Lung (tissue), 12 donors: ENCODE measurements around the gene TRIB2. TPM values are rescaled to one million over a fixed set of nuclear protein-coding genes. Genes with fewer than 3 reads are reported as not detected.

ENCODE experiments used
- ATAC-seq: fragments of 200-7000 bp; cut with Tn5 transposase; one replicate; pipeline ENCODE4 v1.9.1; 2020; ENCODE audit warnings: moderate number of reproducible peaks; ENCODE audit not compliant: insufficient read depth, low FRiP score
- DNase-seq, 3 donors: peaks; one replicate each; pipeline ENCODE4 v3.0.0-alpha.2; 2013 to 2017
- H3K27ac ChIP-seq, 2 donors: one replicate each; pipeline ENCODE4 v1.5.1; 2013; ENCODE audit warnings: mild to moderate bottlenecking in 2 of 2, moderate library complexity in 2 of 2, control low read depth in 1 of 2, inconsistent platforms in 1 of 2, low read depth in 1 of 2, low read length in 1 of 2
- H3K27me3 ChIP-seq, 3 donors: one replicate each; pipeline ENCODE4 v1.5.1; 2013; ENCODE audit warnings: low read length in 2 of 3; ENCODE audit not compliant: control insufficient read depth in 3 of 3, insufficient read depth in 3 of 3
- H3K36me3 ChIP-seq, 4 donors: one replicate each; pipeline ENCODE4 v1.5.1; 2013; ENCODE audit warnings: low read length in 4 of 4, mild to moderate bottlenecking in 1 of 4, moderate library complexity in 1 of 4; ENCODE audit not compliant: control insufficient read depth in 4 of 4, insufficient read depth in 4 of 4
- H3K4me1 ChIP-seq, 5 donors: one replicate each; pipeline ENCODE4 v1.5.1; 2013; ENCODE audit warnings: low read length in 5 of 5, mild to moderate bottlenecking in 2 of 5, moderate library complexity in 1 of 5; ENCODE audit not compliant: control insufficient read depth in 5 of 5, insufficient read depth in 5 of 5
- H3K4me3 ChIP-seq: one replicate; pipeline ENCODE4 v1.5.1; 2013; ENCODE audit warnings: mild to moderate bottlenecking, control low read depth, moderate library complexity
- H3K9ac ChIP-seq, 2 donors: one replicate each; pipeline ENCODE4 v1.5.1; 2013; ENCODE audit warnings: low read length in 2 of 2, control low read depth in 1 of 2; ENCODE audit not compliant: insufficient read depth in 1 of 2
- H3K9me3 ChIP-seq, 4 donors: one replicate each; pipeline ENCODE4 v1.5.1; 2013; ENCODE audit warnings: low read length in 3 of 4, mild to moderate bottlenecking in 1 of 4, moderate library complexity in 1 of 4; ENCODE audit not compliant: control insufficient read depth in 4 of 4, insufficient read depth in 3 of 4
- CTCF ChIP-seq: IDR thresholded peaks from 2 replicates; pipeline ENCODE4 v1.5.1; 2012; ENCODE audit warnings: mild to moderate bottlenecking; ENCODE audit errors: control extremely low read depth, extremely low read depth
- WGBS, 2 donors: extraction: QIAGEN DNeasy Blood & Tissue Kit; methylation state at CpG; one replicate each; pipeline ENCODE4 v1.1.7; 2013; 5-methylcytosine and 5-hydroxymethylcytosine counted together
- polyA plus RNA-seq, 2 donors: library from polyadenylated mRNA; stranded (reverse); fragments of 200-250 nt; gene quantifications; one replicate each; pipeline ENCODE4 v1.2.1, GENCODE V29; 2013
- total RNA-seq, 2 donors: library from RNA; depleted of rRNA in 1 of 2; stranded (reverse); fragments of >200 nt in 1 of 2; gene quantifications; one replicate each; pipeline ENCODE4 v1.2.1, GENCODE V29; 2014 to 2021
- donor health status: control.
- donor health status: control.
- donor health status: Bipolar disorder and iron deficiency.
- donor health status: healthy.
- donor health status: DM: yes; HTN: yes; CAD: no.

TRIB2 gene
- total and polyA plus RNA-seq, 4 donors = 21.3 to 83.6 (median 38.5) TPM

DNA sequence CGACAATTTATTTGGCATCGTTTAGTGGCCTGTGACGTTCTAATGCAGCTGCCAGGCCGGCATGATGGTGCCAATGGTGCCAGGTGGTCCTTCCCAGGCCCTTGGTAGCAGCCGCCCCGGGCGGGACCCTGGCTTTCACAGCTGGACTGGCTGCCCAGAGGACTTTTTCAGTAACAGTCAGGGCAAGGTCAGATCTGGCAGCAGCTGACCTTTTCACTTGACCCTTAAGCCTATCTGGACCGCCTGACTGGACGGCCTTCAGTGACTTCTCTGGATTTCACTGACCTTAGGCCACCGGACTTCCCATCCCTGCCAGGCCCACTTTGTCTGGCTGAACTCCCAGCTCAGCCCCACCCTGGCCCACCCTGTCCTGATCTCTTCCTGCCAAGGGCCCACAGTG, 15.9 kb downstream of the TRIB2 start:
- Histone ChIP-seq H3K27me3 (no peaks in the 10 kb centered on the region), H3K36me3 (peaks cover 0 to 28% (median 24%) of the 10 kb centered on the region in 4 donors), H3K4me1 (peaks cover 0 to 45% (median 0%) of the 10 kb centered on the region in 5 donors), H3K27ac (peak overlapping the region; percentile 29 to 47), H3K9ac (no peak overlapping the region), H3K4me3 (no peak overlapping the region), H3K9me3 (no peaks in the 10 kb centered on the region)
- no peak for ATAC-seq
- WGBS, 2 donors = 60 to 77% methylated on average over 10 of the region's 10 CpGs
- no peak for TF ChIP-seq CTCF
- DNase-seq = no peak

DNA sequence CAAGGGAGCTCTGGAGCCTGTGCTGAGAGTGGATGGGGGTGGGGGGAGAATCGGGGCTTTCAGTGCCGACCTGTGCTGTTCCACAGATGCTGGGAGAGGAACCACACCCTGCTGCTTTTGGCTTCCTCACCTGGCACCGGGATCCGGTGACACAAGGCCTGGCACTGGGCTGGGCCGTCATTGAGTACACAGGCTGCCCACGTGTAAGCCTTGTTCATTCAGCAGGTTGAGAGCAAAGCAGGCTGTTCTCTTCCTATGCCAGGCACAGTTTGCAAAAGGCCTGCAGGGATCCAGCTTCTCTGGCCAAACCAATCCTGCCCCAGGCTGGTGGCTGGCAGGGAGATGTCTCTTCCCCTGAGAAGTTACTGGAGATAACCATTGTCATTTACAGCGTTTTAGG, 17.1 kb downstream of the TRIB2 start:
- Histone ChIP-seq H3K4me1 (peaks cover 0 to 38% (median 0%) of the 10 kb centered on the region in 5 donors), H3K9me3 (no peaks in the 10 kb centered on the region), H3K9ac (no peak overlapping the region), H3K4me3 (no peak overlapping the region), H3K36me3 (peaks cover 0 to 26% (median 19%) of the 10 kb centered on the region in 4 donors), H3K27me3 (no peaks in the 10 kb centered on the region), H3K27ac (peak overlapping the region; percentile 3 to 11)
- ATAC-seq (no peak), DNase-seq (no peak)
- TF ChIP-seq CTCF = no peak
- 44 to 62% methylated on average over 7 of the region's 7 CpGs for WGBS, 2 donors

DNA sequence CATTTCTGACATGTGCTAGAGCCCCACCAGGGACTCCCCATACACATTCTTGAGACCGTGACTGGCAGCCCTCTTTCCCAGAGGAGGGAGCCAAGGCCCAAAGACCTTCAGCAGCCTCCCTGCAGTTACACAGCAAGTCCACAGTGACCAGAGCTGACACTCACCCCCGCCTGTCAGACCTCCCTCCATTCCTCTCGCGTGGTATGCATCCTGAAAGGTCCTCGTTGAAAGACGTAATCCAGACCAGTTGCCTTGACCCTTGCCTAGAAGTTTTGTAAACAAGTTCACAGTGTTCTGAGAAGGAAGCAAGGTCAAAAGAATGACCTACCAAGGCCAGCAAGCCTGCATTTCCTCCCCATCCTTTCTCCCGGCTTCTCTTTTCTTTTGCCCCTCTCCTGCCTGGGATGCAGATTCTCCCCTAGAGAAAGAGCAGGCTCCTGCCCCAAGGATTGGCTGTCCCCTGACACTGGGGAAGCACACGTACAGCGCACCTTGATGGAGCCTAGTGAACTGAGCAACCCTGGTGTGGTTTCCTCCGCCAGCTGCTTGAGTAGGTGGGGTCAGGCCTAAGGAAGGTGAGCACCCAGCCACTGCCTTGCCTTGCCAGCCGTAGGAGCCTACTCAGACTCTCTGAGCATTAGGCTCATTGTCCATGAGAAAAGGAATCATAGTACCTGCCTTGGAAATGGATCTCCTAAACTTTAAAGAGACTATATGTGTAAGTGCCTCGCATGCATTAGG, 18.3 kb downstream of the TRIB2 start:
- WGBS, 2 donors = 77 to 84% methylated on average over 12 of the region's 12 CpGs
- DNase-seq (no peak), ATAC-seq (no peak)
- Histone ChIP-seq H3K4me1 (peaks cover 0 to 35% (median 0%) of the 10 kb centered on the region in 5 donors), H3K9ac (no peak overlapping the region), H3K27me3 (no peaks in the 10 kb centered on the region), H3K4me3 (no peak overlapping the region), H3K36me3 (peaks cover 0 to 28% (median 25%) of the 10 kb centered on the region in 4 donors), H3K9me3 (no peaks in the 10 kb centered on the region), H3K27ac (peak overlapping the region; percentile 3 to 37)
- TF ChIP-seq CTCF = no peak

- ATAC-seq (no peak), DNase-seq (no peak)
- Histone ChIP-seq H3K27ac (peak overlapping the region in 1 of 2 donors; percentile 15), H3K36me3 (peaks cover 5 to 39% (median 31%) of the 10 kb centered on the region in 4 donors), H3K9me3 (no peaks in the 10 kb centered on the region), H3K9ac (no peak overlapping the region), H3K4me3 (no peak overlapping the region), H3K4me1 (peaks cover 0 to 26% (median 0%) of the 10 kb centered on the region in 5 donors), H3K27me3 (no peaks in the 10 kb centered on the region)
- no peak for TF ChIP-seq CTCF
- 35 to 62% methylated on average over 9 of the region's 9 CpGs for WGBS, 2 donors
Observed at GRCh38 chr2:12737297-12737696, 20.6 kb downstream of the TRIB2 start.
